ENCODE results near the gene CEL.
"Not testable (repeated sequence)": the region's sequence is repeated elsewhere in the genome, so short reads cannot be mapped to it uniquely, and the experiment has no call there.

The CEL gene

DNA sequence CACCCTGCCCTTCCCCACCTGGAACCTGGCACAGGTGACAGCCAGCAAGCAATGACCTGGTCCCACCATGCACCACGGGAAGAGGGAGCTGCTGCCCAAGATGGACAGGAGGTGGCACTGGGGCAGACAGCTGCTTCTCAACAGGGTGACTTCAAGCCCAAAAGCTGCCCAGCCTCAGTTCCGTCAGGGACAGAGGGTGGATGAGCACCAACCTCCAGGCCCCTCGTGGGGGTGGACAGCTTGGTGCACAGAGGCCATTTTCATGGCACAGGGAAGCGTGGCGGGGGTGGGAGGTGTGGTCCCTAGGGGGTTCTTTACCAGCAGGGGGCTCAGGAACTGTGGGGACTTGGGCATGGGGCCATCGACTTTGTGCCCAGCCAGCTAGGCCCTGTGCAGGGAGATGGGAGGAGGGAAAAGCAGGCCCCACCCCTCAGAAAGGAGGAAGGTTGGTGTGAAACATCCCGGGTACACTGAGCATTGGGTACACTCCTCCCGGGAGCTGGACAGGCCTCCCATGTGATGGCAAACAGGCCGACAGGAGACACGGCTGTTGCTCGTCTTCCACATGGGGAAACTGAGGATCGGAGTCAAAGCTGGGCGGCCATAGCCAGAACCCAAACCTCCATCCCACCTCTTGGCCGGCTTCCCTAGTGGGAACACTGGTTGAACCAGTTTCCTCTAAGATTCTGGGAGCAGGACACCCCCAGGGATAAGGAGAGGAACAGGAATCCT is 1.9 kb downstream of the CEL start:
- H3K4me3 ChIP-seq (ENCODE audit: low read depth, low read length) = no peak overlapping the region
- TF ChIP-seq, protein P1, sequence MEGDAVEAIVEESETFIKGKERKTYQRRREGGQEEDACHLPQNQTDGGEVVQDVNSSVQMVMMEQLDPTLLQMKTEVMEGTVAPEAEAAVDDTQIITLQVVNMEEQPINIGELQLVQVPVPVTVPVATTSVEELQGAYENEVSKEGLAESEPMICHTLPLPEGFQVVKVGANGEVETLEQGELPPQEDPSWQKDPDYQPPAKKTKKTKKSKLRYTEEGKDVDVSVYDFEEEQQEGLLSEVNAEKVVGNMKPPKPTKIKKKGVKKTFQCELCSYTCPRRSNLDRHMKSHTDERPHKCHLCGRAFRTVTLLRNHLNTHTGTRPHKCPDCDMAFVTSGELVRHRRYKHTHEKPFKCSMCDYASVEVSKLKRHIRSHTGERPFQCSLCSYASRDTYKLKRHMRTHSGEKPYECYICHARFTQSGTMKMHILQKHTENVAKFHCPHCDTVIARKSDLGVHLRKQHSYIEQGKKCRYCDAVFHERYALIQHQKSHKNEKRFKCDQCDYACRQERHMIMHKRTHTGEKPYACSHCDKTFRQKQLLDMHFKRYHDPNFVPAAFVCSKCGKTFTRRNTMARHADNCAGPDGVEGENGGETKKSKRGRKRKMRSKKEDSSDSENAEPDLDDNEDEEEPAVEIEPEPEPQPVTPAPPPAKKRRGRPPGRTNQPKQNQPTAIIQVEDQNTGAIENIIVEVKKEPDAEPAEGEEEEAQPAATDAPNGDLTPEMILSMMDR (conservative IDR thresholded peaks at IDR 0.05; ENCODE audit: low read depth, low read length) = no peak
- no peak for DNase-seq (ENCODE audit: low read depth)

- no peak for DNase-seq (ENCODE audit: low read depth)
- TF ChIP-seq, protein P1 (conservative IDR thresholded peaks at IDR 0.05; ENCODE audit: low read depth, low read length) = no peak
Observed at GRCh38 chr9:133064241-133065069, 2.7 kb downstream of the CEL start.

GRCh38 chr9:133065070-133065388 is 3.2 kb downstream of the CEL start:
- no peak overlapping the region for H3K4me3 ChIP-seq (ENCODE audit: low read depth, low read length)
- TF ChIP-seq, protein P1 (conservative IDR thresholded peaks at IDR 0.05; ENCODE audit: low read depth, low read length) = no peak
- DNase-seq (ENCODE audit: low read depth) = no peak

More at GRCh38 chr9:133064241-133065069, 2.7 kb downstream of the CEL start:
- H3K4me3 ChIP-seq (ENCODE audit: low read depth, low read length) = no peak overlapping the region

- TF ChIP-seq, protein P1 (conservative IDR thresholded peaks at IDR 0.05; ENCODE audit: low read depth, low read length) = no peak
- no peak for DNase-seq (ENCODE audit: low read depth)
Observed at GRCh38 chr9:133066181-133066983, 4.6 kb downstream of the CEL start.

GRCh38 chr9:133067006-133067405 is 5.2 kb downstream of the CEL start:
- TF ChIP-seq, protein P1 (conservative IDR thresholded peaks at IDR 0.05; ENCODE audit: low read depth, low read length) = no peak
- no peak overlapping the region for H3K4me3 ChIP-seq (ENCODE audit: low read depth, low read length)
- DNase-seq (ENCODE audit: low read depth) = no peak

More at GRCh38 chr9:133066181-133066983, 4.6 kb downstream of the CEL start:
- H3K4me3 ChIP-seq (ENCODE audit: low read depth, low read length) = no peak overlapping the region

GRCh38 chr9:133067813-133068212 is 6.0 kb downstream of the CEL start:
- no peak for DNase-seq (ENCODE audit: low read depth)
- no peak overlapping the region for H3K4me3 ChIP-seq (ENCODE audit: low read depth, low read length)
- TF ChIP-seq, protein P1 (conservative IDR thresholded peaks at IDR 0.05; ENCODE audit: low read depth, low read length) = no peak

DNA sequence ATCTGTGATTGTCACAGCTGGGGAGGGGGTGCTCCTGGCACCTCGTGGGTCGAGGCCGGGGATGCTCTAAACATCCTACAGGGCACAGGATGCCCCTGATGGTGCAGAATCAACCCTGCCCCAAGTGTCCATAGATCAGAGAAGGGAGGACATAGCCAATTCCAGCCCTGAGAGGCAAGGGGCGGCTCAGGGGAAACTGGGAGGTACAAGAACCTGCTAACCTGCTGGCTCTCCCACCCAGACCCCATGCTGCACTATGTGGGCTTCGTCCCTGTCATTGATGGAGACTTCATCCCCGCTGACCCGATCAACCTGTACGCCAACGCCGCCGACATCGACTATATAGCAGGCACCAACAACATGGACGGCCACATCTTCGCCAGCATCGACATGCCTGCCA is 6.7 kb downstream of the CEL start:
- DNase-seq (ENCODE audit: low read depth); H3K4me3 ChIP-seq (ENCODE audit: low read depth, low read length): not testable (repeated sequence)

DNA sequence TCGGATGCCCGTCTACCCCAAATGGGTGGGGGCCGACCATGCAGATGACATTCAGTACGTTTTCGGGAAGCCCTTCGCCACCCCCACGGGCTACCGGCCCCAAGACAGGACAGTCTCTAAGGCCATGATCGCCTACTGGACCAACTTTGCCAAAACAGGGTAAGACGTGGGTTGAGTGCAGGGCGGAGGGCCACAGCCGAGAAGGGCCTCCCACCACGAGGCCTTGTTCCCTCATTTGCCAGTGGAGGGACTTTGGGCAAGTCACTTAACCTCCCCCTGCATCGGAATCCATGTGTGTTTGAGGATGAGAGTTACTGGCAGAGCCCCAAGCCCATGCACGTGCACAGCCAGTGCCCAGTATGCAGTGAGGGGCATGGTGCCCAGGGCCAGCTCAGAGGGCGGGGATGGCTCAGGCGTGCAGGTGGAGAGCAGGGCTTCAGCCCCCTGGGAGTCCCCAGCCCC is 8.8 kb downstream of the CEL start:
- not testable (repeated sequence) for DNase-seq (ENCODE audit: low read depth); H3K4me3 ChIP-seq (ENCODE audit: low read depth, low read length)

- not testable (repeated sequence) for DNase-seq (ENCODE audit: low read depth); H3K4me3 ChIP-seq (ENCODE audit: low read depth, low read length)
Observed at GRCh38 chr9:133070985-133071384, 9.2 kb downstream of the CEL start.

Data from choroid plexus epithelial cell (primary cell).